ENCODE results near the gene EIF2S3B. TPM values are rescaled to one million over a fixed set of nuclear protein-coding genes. Genes with fewer than 3 reads are reported as not detected.

Gene EIF2S3B
- total RNA-seq, 1 experiment from 2014 or later: 0.96 TPM

GRCh38 chr12:10491766-10492165, 13.9 kb upstream of the EIF2S3B start:
- no peaks in the 10 kb centered on the region for H3K27me3 ChIP-seq (ENCODE audit: insufficient read depth, low read depth)
- no peak for DNase-seq
- intact Hi-C loops (cut with micrococcal nuclease; ENCODE audit: unreplicated experiment): no loop called here
- H3K27ac ChIP-seq: no peak overlapping the region
- no peaks in the 10 kb centered on the region for H3F3A ChIP-seq (ENCODE audit: insufficient read depth, low read depth)
- H3K9me2 ChIP-seq (ENCODE audit: insufficient read depth): no peaks in the 10 kb centered on the region
- H4K20me1 ChIP-seq (ENCODE audit: insufficient read depth): no peaks in the 10 kb centered on the region
- no peaks in the 10 kb centered on the region for H3K36me3 ChIP-seq (ENCODE audit: low read depth)
- no peak overlapping the region for H2AFZ ChIP-seq
- POLR2A ChIA-PET (ENCODE audit: unreplicated experiment): no interaction called here
- CTCF ChIA-PET: no interaction called here
- H3K9me3 ChIP-seq (ENCODE audit: insufficient read depth, low read depth): no peaks in the 10 kb centered on the region
- no peak overlapping the region for H3K4me3 ChIP-seq
- H3K4me2 ChIP-seq: no peak overlapping the region
- no peaks in the 10 kb centered on the region for H3K4me1 ChIP-seq (replicated peaks; ENCODE audit: insufficient read depth)
- no peaks in the 10 kb centered on the region for H3K79me2 ChIP-seq (ENCODE audit: low read depth)
- no peak for TF ChIP-seq CTCF (conservative IDR thresholded peaks at IDR 0.05)
- no peak for TF ChIP-seq EZH2 (IDR thresholded peaks at IDR 0.05; ENCODE audit: low read depth)
- no TSS peak for BruUV-seq (replicated peaks)

- H3K27ac ChIP-seq: no peak overlapping the region
- TF ChIP-seq CTCF (conservative IDR thresholded peaks at IDR 0.05) (no peak), EZH2 (IDR thresholded peaks at IDR 0.05; ENCODE audit: low read depth) (no peak)
- no peaks in the 10 kb centered on the region for H3K36me3 ChIP-seq (ENCODE audit: low read depth)
- intact Hi-C loops (cut with micrococcal nuclease; ENCODE audit: unreplicated experiment): no loop called here
- H3K4me1 ChIP-seq (replicated peaks; ENCODE audit: insufficient read depth): no peaks in the 10 kb centered on the region
- no peaks in the 10 kb centered on the region for H3K9me3 ChIP-seq (ENCODE audit: insufficient read depth, low read depth)
- H3K27me3 ChIP-seq (ENCODE audit: insufficient read depth, low read depth): no peaks in the 10 kb centered on the region
- no peaks in the 10 kb centered on the region for H3K79me2 ChIP-seq (ENCODE audit: low read depth)
- H3K9me2 ChIP-seq (ENCODE audit: insufficient read depth): no peaks in the 10 kb centered on the region
- CTCF ChIA-PET: no interaction called here
- no peaks in the 10 kb centered on the region for H4K20me1 ChIP-seq (ENCODE audit: insufficient read depth)
- no peak overlapping the region for H3K4me3 ChIP-seq
- POLR2A ChIA-PET (ENCODE audit: unreplicated experiment): no interaction called here
- BruUV-seq (replicated peaks): no TSS peak
- no peaks in the 10 kb centered on the region for H3F3A ChIP-seq (ENCODE audit: insufficient read depth, low read depth)
- no peak overlapping the region for H2AFZ ChIP-seq
- H3K4me2 ChIP-seq: no peak overlapping the region
- no peak for DNase-seq
Observed at GRCh38 chr12:10497602-10498001, 8.1 kb upstream of the EIF2S3B start.

GRCh38 chr12:10498042-10498441, 7.6 kb upstream of the EIF2S3B start:
- Histone ChIP-seq H4K20me1 (ENCODE audit: insufficient read depth) (no peaks in the 10 kb centered on the region), H3K9me2 (ENCODE audit: insufficient read depth) (no peaks in the 10 kb centered on the region), H3K4me2 (no peak overlapping the region), H3K4me3 (no peak overlapping the region), H3F3A (ENCODE audit: insufficient read depth, low read depth) (no peaks in the 10 kb centered on the region), H3K27me3 (ENCODE audit: insufficient read depth, low read depth) (no peaks in the 10 kb centered on the region), H3K9me3 (ENCODE audit: insufficient read depth, low read depth) (no peaks in the 10 kb centered on the region), H3K36me3 (ENCODE audit: low read depth) (no peaks in the 10 kb centered on the region), H3K4me1 (replicated peaks; ENCODE audit: insufficient read depth) (no peaks in the 10 kb centered on the region), H2AFZ (no peak overlapping the region), H3K27ac (no peak overlapping the region), H3K79me2 (ENCODE audit: low read depth) (no peaks in the 10 kb centered on the region)
- TF ChIP-seq CTCF (conservative IDR thresholded peaks at IDR 0.05) (no peak), EZH2 (IDR thresholded peaks at IDR 0.05; ENCODE audit: low read depth) (no peak)
- BruUV-seq (replicated peaks): no TSS peak
- ChIA-PET CTCF (no interaction called here), POLR2A (ENCODE audit: unreplicated experiment) (no interaction called here)
- no peak for DNase-seq
- intact Hi-C loops (cut with micrococcal nuclease; ENCODE audit: unreplicated experiment): no loop called here
